Measurements from ENCODE around the gene PARD6A.

GRCh38 chr16:67666559-67667452 is 6.0 kb downstream of the PARD6A start, which contains the start of the genes C16orf86 and ENKD1:
- TF ChIP-seq, protein P1, sequence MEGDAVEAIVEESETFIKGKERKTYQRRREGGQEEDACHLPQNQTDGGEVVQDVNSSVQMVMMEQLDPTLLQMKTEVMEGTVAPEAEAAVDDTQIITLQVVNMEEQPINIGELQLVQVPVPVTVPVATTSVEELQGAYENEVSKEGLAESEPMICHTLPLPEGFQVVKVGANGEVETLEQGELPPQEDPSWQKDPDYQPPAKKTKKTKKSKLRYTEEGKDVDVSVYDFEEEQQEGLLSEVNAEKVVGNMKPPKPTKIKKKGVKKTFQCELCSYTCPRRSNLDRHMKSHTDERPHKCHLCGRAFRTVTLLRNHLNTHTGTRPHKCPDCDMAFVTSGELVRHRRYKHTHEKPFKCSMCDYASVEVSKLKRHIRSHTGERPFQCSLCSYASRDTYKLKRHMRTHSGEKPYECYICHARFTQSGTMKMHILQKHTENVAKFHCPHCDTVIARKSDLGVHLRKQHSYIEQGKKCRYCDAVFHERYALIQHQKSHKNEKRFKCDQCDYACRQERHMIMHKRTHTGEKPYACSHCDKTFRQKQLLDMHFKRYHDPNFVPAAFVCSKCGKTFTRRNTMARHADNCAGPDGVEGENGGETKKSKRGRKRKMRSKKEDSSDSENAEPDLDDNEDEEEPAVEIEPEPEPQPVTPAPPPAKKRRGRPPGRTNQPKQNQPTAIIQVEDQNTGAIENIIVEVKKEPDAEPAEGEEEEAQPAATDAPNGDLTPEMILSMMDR (IDR thresholded peaks at IDR 0.05; ENCODE audit: low read depth, low read length), result no peak
- no peak for TF ChIP-seq EZH2phosphoT487 (IDR thresholded peaks at IDR 0.05; ENCODE audit: low read depth)
